ENCODE results near the gene PSMG1. TPM values are rescaled to one million over a fixed set of nuclear protein-coding genes. Genes with fewer than 3 reads are reported as not detected.

The PSMG1 gene
- total RNA-seq, 1 donor from 2014 or later, result 37.1 TPM

GRCh38 chr21:39208624-39209333, 25.5 kb upstream of the PSMG1 start:
- Histone ChIP-seq H3K27me3 (ENCODE audit: control insufficient read depth, insufficient read depth, low read length) (no peaks in the 10 kb centered on the region), H3K4me3 (ENCODE audit: low read depth, low read length) (no peak overlapping the region), H3K36me3 (ENCODE audit: control insufficient read depth, insufficient read depth, low read length) (peaks cover 2% of the 10 kb centered on the region)
- no peak for TF ChIP-seq CTCF (IDR thresholded peaks at IDR 0.05; ENCODE audit: insufficient read depth, low read length, poor library complexity, severe bottlenecking)
- DNase-seq (ENCODE audit: low read depth), result no peak

GRCh38 chr21:39204134-39204533, 20.9 kb upstream of the PSMG1 start:
- TF ChIP-seq CTCF (IDR thresholded peaks at IDR 0.05; ENCODE audit: insufficient read depth, low read length, poor library complexity, severe bottlenecking), result peak; percentile 19
- no peaks in the 10 kb centered on the region for H3K27me3 ChIP-seq (ENCODE audit: control insufficient read depth, insufficient read depth, low read length)
- peaks cover 3% of the 10 kb centered on the region for H3K36me3 ChIP-seq (ENCODE audit: control insufficient read depth, insufficient read depth, low read length)
- H3K4me3 ChIP-seq (ENCODE audit: low read depth, low read length), result no peak overlapping the region
- no peak for DNase-seq (ENCODE audit: low read depth)

- no peak for DNase-seq (ENCODE audit: low read depth)
- no peak for TF ChIP-seq CTCF (IDR thresholded peaks at IDR 0.05; ENCODE audit: insufficient read depth, low read length, poor library complexity, severe bottlenecking)
- Histone ChIP-seq H3K4me3 (ENCODE audit: low read depth, low read length) (no peak overlapping the region), H3K36me3 (ENCODE audit: control insufficient read depth, insufficient read depth, low read length) (peaks cover 1% of the 10 kb centered on the region), H3K27me3 (ENCODE audit: control insufficient read depth, insufficient read depth, low read length) (no peaks in the 10 kb centered on the region)
Observed at GRCh38 chr21:39198800-39199199, 15.5 kb upstream of the PSMG1 start.

- DNase-seq (ENCODE audit: low read depth), result no peak
- Histone ChIP-seq H3K4me3 (ENCODE audit: low read depth, low read length) (no peak overlapping the region), H3K36me3 (ENCODE audit: control insufficient read depth, insufficient read depth, low read length) (peaks cover 1% of the 10 kb centered on the region), H3K27me3 (ENCODE audit: control insufficient read depth, insufficient read depth, low read length) (no peaks in the 10 kb centered on the region)
- TF ChIP-seq CTCF (IDR thresholded peaks at IDR 0.05; ENCODE audit: insufficient read depth, low read length, poor library complexity, severe bottlenecking), result no peak
Observed at GRCh38 chr21:39197448-39198233, 14.4 kb upstream of the PSMG1 start.

- H3K36me3 ChIP-seq (ENCODE audit: control insufficient read depth, insufficient read depth, low read length), result peaks cover 1% of the 10 kb centered on the region
- DNase-seq (ENCODE audit: low read depth), result no peak
Observed at GRCh38 chr21:39196838-39197237, 13.6 kb upstream of the PSMG1 start.

More at GRCh38 chr21:39196838-39197237, 13.6 kb upstream of the PSMG1 start:
- Histone ChIP-seq H3K4me3 (ENCODE audit: low read depth, low read length) (no peak overlapping the region), H3K27me3 (ENCODE audit: control insufficient read depth, insufficient read depth, low read length) (no peaks in the 10 kb centered on the region)
- TF ChIP-seq CTCF (IDR thresholded peaks at IDR 0.05; ENCODE audit: insufficient read depth, low read length, poor library complexity, severe bottlenecking), result no peak

Data from kidney epithelial cell (primary cell).